NCI-H446 treated with DMSO at 0.1 percent for 48 hours (cell line): Measurements from ENCODE around the gene ITGAD.

Experiments
- DNase-seq: peaks from one replicate; lab custom pipeline; 2025; lab: John Stamatoyannopoulos, UW

The ITGAD gene

GRCh38 chr16:31393056-31393455 lies at the start of gene ITGAD:
Gene ITGAD, plus strand, starts transcription at chr16:31393335. Its CDS starts 26 bp downstream, at chr16:31393361.
- DNase-seq: no peak

DNA sequence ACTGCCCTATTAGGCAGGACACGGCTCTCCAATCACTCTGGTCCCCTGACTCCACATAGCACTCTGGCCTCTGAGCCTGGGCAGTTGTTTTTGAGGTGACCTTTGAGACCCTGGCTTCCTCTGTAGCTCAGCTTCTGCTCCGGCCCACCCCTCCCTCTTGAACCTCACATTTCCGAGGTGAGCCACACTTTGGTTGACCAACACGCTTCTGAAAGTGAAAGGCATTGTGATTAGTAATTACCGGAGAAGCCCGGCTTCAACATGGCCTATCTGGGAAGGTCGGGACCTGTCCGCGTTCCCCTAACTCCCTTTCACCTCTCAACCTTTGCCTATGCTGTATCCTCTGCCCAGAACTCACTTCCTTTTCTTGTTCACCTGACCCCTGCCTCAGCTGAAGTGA lies 48.4 kb upstream of the ITGAD start:
- DNase-seq: no peak

DNA sequence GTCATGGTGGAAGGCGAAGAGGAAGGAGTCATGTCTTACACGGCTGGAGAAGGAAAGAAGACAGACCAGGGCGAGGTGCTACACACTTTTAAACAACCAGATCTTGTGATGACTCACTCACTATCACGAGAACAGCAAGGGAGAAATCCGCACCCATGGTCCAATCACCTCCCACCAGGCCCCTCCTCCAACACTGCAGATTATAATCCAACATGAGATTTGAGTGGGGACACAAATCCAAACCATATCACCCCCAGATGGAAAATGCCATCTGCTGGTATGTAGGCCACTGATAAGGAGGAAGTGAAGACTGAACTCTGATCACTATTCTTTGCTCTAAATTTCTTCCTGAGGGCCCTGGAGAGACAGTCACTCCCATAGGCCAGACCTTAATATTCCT lies 45.7 kb upstream of the ITGAD start:
- no peak for DNase-seq

- DNase-seq: no peak
Observed at GRCh38 chr16:31348579-31348978, 44.6 kb upstream of the ITGAD start.

- no peak for DNase-seq
Observed at GRCh38 chr16:31350275-31351005, 42.7 kb upstream of the ITGAD start.

DNA sequence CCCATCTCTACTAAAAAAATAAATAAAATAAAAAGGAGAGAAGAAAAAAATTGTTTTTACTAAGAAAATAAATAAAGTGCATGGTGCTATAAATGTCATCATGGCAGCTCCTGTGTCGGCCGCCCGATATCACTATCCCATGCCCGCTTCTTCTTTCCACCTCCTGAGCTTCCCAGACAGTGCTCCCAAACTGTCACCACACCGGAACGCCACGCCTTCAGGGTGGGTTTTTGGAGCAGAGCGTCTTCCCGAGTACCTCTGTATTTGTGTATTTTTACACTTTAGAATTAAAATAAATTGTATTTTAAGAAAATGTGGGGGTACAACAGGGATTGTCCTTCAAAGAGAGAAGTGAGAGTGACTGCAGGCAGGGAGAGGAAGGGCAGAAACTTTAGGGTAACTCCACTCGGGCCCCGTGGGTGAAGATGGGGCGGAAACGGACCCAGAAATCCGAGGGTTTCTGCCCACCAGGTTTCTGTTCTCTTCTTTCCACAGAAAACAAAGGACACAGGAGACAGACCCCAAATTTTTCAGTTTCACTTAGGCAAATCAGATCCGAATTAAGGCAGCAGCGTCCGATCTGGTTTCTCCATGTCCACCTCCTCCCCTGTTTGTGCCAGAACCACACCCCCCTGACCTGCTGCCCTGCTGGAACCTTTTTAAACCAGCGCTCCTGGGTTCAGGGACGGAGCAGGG lies 41.7 kb upstream of the ITGAD start:
- DNase-seq: no peak

GRCh38 chr16:31351942-31352325 lies 41.2 kb upstream of the ITGAD start:
- DNase-seq: no peak

GRCh38 chr16:31352376-31353115 lies 40.6 kb upstream of the ITGAD start:
- DNase-seq: no peak

- no peak for DNase-seq
Observed at GRCh38 chr16:31354394-31355291, 38.5 kb upstream of the ITGAD start, which contains the start of gene ITGAX. Gene ITGAX, plus strand, starts transcription at chr16:31355176. Its CDS starts 79 bp downstream, at chr16:31355255.

- no peak for DNase-seq
Observed at GRCh38 chr16:31355431-31356100, 37.6 kb upstream of the ITGAD start.

DNA sequence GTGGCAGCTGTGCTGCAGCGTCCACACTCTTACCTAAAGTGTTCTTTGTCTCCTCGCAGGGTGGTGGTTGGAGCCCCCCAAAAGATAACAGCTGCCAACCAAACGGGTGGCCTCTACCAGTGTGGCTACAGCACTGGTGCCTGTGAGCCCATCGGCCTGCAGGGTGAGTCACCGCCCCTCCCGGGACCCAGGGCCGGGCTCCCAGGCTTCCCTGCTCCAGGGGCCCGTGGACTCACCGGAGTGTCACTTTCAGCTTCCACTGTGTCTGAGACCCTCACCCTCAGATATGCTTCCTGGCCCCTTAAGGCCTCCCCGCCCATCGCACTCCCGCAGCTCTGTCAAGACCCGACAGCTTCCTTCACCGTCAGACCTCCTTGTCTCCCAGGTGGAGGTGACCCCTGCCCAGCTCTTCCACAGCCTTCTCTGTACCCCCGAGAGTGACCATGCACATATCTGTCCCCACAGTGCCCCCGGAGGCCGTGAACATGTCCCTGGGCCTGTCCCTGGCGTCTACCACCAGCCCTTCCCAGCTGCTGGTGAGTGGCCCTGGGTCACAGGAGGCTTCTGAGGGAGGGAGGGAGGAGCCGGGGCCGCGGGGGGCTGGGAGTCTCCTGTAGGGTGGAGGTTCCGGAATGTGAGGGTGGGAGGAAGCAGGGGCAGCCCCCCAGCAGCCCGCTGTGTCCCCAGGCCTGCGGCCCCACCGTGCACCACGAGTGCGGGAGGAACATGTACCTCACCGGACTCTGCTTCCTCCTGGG lies 36.4 kb upstream of the ITGAD start:
- DNase-seq: no peak

DNA sequence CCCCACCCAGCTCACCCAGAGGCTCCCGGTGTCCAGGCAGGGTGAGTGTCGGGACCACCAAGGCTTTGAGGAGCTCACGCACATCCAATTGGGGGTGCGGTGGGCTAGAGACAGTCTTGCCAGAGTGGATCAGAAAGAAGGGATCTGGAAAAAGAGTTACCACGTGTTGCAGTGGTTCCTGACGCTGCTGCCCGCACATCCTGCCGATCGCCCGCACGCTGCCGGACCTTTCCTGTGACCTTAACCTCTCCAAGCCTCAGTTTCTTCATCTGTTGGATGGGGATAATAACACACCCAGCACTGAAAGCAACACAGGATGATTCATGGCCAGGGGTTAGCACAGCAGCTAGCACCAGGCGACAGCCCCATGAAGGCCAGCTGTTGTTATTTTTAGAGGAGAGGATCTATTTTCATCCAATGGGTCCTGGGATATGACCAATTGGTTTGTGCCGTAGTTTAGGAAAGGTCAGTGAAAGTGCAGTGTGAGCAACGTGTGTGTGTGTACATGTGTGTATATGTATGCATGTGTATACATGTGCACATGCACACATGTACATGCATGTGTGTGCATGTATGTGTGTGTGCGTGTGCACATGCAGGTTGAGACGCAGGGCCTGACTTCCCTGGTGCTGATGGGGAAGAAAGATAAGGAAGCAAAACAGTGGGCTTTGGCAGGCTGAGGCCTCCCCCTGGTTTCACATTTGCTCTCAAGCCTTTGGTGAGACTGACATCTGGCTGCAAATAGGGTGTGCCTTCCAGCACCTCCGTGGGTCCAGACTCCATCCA lies 35.6 kb upstream of the ITGAD start:
- DNase-seq: no peak

GRCh38 chr16:31360251-31360650 lies 32.9 kb upstream of the ITGAD start:
- no peak for DNase-seq

DNA sequence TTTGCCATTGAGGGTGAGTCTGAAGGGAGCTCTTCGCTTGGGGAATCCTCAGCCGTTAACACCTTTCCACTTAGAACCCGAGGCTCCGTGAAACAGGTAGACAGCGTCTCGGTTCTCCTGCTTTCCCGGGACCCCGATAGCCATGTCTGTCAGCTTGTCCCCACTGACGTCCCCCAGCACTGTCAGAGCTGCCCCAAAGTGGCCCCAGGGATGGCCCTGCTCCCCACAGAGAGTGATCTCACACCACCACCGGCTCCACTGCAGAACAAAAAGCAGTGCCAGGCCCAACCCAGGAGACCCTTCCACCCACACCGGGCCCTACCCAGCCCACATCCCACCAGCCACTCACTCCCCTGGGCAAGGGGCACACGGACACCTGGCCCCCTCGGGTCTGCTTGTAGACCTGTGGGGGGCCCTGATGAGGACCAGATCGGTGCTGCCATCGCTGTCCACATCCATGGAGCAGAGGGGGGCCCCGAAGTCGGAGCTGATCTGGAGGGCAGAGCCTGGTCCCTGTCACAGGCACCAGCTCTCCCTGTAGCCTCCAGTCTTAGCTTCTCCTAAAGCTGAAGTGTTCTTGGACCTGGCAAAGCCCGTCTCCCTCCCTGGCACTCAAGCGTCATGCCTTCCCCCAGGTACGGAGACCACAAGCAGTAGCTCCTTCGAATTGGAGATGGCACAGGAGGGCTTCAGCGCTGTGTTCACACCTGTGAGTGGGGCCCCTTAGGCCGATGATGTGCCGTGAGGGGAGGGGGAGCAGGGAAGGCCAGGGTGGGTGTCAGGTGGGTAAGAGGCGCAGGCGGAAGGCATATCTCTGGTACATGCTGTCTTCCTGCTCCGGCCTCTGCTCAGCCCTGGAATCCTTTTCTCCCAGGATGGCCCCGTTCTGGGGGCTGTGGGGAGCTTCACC lies 31.7 kb upstream of the ITGAD start:
- no peak for DNase-seq

DNA sequence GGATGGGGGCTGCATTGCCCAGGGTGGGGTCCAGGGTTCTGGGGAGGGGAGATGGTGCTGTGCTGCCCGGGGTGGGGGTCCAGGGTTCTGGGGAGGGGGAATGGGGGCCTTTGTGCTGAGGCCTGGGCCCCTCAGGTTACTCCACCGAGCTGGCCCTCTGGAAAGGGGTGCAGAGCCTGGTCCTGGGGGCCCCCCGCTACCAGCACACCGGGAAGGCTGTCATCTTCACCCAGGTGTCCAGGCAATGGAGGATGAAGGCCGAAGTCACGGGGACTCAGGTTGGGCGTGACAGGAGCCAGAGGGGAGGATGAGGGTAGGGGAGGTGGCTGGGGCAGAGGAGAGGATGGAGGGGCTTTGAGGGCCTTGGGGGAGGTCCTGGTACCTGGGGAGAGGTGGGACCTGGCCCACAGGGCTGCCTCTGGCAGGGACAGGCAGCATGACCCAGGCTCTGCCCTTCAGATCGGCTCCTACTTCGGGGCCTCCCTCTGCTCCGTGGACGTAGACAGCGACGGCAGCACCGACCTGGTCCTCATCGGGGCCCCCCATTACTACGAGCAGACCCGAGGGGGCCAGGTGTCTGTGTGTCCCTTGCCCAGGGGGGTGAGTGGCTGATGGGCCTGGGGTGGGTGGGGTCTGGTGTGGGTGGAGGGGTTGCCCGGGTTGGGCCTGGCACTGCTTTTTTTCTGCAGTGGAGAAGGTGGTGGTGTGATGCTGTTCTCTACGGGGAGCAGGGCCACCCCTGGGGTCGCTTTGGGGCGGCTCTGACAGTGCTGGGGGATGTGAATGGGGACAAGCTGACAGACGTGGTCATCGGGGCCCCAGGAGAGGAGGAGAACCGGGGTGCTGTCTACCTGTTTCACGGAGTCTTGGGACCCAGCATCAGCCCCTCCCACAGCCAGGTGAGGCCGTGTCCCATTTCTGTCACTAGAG lies 30.4 kb upstream of the ITGAD start:
- DNase-seq: no peak

GRCh38 chr16:31363721-31364120 lies 29.4 kb upstream of the ITGAD start:
- no peak for DNase-seq

DNA sequence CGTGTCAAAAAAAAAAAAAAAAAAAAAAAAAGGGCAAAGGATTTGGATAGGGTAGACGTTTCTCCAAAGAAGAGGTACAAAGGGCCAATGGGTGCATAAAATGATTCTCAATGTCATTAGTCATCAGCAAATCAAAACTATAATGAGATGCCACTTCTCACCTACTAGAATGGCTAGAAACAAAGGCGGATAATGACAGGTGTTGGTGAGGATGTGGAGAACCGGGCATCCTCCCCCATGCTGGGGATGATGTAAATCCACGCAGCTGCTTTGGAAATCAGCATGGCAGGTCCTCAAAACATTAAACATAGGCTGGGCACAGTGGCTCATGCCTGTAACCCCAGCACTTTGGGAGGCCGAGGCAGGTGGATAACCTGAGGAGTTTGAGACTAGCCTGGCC lies 28.7 kb upstream of the ITGAD start:
- DNase-seq: no peak
